Effector memory CD4-positive, alpha-beta T cell (primary cell): ENCODE data around the gene GALR3.

ENCODE experiments used
- DNase-seq, 3 donors: peaks; one replicate each; pipeline ENCODE4 v3.0.0-alpha.2; 2020
- H3K27ac ChIP-seq: 2 replicates; pipeline ENCODE4 v1.7.0; 2013; ENCODE audit warnings: mild to moderate bottlenecking, low read length, moderate library complexity; ENCODE audit not compliant: insufficient read depth, poor library complexity, severe bottlenecking
- H3K27me3 ChIP-seq: replicated peaks from 2 replicates; pipeline ENCODE4 v1.7.0; 2013; ENCODE audit warnings: mild to moderate bottlenecking, low read length; ENCODE audit not compliant: insufficient read depth, control insufficient read depth, poor library complexity, severe bottlenecking
- H3K36me3 ChIP-seq: 2 replicates; pipeline ENCODE4 v1.7.0; 2013; ENCODE audit warnings: mild to moderate bottlenecking, low read length, moderate library complexity; ENCODE audit not compliant: control insufficient read depth, insufficient read depth
- H3K4me1 ChIP-seq: 2 replicates; pipeline ENCODE4 v1.7.0; 2013; ENCODE audit warnings: low read length, mild to moderate bottlenecking; ENCODE audit not compliant: control insufficient read depth, insufficient read depth, poor library complexity, severe bottlenecking
- H3K4me3 ChIP-seq: 2 replicates; pipeline ENCODE4 v1.7.0; 2013; ENCODE audit warnings: low read length, low read depth, mild to moderate bottlenecking; ENCODE audit not compliant: insufficient read depth, poor library complexity, severe bottlenecking
- H3K9me3 ChIP-seq: 2 replicates; pipeline ENCODE4 v1.7.0; 2013; ENCODE audit warnings: mild to moderate bottlenecking, low read length, moderate library complexity; ENCODE audit not compliant: control insufficient read depth
- total RNA-seq, 3 donors: gene quantifications; one replicate each; lab custom pipeline; 2026; lab: John Stamatoyannopoulos, UW

The GALR3 gene, protein sequence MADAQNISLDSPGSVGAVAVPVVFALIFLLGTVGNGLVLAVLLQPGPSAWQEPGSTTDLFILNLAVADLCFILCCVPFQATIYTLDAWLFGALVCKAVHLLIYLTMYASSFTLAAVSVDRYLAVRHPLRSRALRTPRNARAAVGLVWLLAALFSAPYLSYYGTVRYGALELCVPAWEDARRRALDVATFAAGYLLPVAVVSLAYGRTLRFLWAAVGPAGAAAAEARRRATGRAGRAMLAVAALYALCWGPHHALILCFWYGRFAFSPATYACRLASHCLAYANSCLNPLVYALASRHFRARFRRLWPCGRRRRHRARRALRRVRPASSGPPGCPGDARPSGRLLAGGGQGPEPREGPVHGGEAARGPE
- total RNA-seq = 0 reads per million in 3 donors

DNA sequence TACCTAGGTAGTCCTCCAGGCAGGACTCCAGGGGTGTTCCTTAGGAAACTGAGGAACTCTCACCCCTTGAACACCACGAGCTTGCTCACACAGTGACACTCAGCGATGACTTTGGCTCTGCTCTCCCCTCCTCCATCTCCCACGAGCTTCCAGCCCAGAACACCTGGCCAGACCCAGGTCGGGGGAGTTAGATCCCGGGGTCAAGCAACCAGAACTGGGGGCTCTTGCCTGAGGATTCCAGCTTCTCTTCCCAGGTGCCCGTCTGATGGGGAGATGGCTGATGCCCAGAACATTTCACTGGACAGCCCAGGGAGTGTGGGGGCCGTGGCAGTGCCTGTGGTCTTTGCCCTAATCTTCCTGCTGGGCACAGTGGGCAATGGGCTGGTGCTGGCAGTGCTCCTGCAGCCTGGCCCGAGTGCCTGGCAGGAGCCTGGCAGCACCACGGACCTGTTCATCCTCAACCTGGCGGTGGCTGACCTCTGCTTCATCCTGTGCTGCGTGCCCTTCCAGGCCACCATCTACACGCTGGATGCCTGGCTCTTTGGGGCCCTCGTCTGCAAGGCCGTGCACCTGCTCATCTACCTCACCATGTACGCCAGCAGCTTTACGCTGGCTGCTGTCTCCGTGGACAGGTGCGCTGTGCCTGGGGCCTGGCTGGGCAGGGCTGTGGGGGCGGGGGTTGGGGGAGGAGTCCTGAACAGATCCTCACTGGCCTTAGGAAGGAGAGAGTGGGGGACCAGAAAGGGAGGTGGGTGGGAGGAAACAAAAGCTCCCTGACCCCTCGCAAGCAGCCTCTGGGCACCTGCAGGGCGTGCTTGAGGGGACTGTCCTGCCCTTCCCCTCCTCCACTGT, at the start of gene GALR3:
GALR3 (plus strand) TSS at position 249 of the 852 bp plus-strand sequence; CDS start at position 274, 25 bp downstream.
- peaks cover 8% of the 10 kb centered on the region for H3K4me1 ChIP-seq
- H3K36me3 ChIP-seq = no peaks in the 10 kb centered on the region
- H3K9me3 ChIP-seq = no peaks in the 10 kb centered on the region
- H3K27ac ChIP-seq = no peak within 1 kb of the TSS
- DNase-seq = no peak
- H3K4me3 ChIP-seq = no peak within 1 kb of the TSS
- no peaks in the 10 kb centered on the region for H3K27me3 ChIP-seq

DNA sequence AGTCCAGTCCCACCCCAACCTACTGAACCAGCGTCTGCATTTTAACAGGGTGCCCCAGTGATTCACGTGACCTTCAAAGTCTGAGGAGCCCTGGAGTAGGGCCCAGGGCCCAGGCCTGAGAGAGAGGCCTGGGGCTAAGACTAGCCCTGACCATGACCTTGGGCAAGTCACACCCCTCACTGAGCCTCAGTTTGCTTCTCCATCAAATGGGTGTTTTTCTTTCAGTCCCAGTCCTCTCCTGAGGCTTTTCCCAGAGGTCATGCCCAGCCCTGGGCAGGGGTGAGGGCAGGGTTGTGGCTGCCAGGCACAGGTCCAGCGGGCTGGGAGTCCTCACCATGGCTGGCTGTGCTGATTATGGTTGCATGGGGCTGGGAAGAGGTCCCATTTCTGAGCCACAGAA, 48.5 kb upstream of the GALR3 start:
- Histone ChIP-seq H3K4me1 (no peaks in the 10 kb centered on the region), H3K9me3 (no peaks in the 10 kb centered on the region), H3K27me3 (no peaks in the 10 kb centered on the region), H3K4me3 (no peak overlapping the region), H3K27ac (no peak overlapping the region), H3K36me3 (peaks cover 15% of the 10 kb centered on the region)
- no peak for DNase-seq

DNA sequence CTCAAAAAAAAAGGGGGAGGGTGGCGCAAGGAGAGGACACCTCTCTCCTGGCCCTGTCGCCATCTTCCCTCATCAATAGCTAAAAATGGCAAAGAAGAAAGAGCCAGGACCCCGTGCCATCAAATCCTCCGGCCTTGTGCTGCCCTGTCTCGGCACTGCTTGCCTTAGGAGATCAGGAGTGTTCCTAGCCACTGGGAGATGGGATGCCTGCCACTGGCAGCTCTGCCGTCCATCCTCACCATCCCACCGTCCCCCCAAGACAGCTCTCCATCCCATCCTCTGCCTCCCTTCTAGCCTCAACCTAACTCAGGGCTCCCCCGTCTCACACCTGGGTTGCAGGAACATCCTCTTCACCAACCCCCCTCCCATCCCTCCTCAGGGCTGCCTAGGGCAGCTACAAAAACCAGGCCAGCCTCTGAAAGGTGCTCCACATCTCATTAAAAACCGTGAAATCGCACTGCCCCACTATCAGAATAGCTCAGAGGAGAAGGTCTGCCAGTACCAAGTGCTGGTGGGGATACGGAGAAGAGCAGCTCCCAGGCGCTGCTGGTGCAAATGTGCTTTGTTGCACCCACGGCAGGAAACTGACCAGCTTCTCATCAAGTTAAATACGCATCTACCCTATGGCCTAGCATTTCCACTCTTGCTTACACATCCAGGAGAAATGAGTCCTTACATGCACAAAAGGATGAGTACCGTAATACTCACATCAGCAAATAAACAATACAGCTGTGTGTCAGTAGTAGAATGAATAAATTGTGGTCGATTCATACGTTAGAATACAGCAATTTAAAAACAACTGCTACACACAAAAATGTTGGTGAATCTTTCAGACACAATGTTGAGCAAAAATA, 47.2 kb upstream of the GALR3 start:
- DNase-seq = no peak
- peaks cover 15% of the 10 kb centered on the region for H3K36me3 ChIP-seq
- no peak overlapping the region for H3K27ac ChIP-seq
- no peaks in the 10 kb centered on the region for H3K4me1 ChIP-seq
- no peaks in the 10 kb centered on the region for H3K9me3 ChIP-seq
- no peaks in the 10 kb centered on the region for H3K27me3 ChIP-seq
- H3K4me3 ChIP-seq = no peak overlapping the region

DNA sequence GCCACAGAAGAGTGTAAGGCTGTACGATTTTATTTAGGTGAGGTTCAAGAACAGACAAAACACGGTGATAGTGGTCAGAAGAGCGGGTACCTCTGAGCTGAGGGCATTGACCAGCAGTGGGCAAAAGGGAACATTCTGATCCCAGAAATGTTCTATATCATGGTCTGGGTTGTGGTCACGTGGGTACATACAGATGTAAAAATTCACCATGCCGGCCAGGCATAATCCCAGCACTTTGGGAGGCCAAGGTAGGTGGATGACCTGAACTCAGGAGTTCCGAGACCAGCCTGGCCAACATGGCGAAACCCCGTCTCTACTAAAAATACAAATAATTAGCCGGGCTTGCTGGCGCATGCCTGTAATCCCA, 46.6 kb upstream of the GALR3 start:
- no peak for DNase-seq
- Histone ChIP-seq H3K27ac (no peak overlapping the region), H3K4me3 (no peak overlapping the region), H3K9me3 (no peaks in the 10 kb centered on the region), H3K4me1 (no peaks in the 10 kb centered on the region), H3K27me3 (no peaks in the 10 kb centered on the region), H3K36me3 (peaks cover 10% of the 10 kb centered on the region)

DNA sequence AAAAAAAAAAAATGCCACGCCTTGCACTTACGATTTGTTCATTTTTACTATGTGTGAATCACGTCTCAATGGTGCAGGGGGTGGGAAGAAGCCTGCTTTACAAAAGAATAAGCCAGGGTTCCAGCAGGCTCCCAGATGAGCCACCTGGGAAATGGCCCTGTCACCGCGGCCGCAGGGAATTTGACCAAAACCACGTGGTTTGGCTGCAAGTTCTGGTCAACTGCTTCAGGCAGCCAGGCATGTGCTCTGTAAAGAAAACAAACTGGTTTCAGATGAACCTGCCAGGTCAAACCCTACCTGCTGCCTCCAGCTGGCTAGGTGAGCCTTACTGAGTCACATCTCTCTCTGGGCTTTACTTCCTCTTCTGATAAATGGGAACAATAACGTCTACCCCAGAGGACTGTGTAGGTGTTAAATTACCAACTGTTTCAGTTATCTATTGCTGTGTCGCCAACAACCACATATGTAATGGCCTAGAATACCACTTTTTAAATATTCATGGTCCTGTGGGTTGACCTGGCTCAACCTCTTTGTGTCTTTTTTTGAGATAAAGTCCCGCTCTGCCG, 46.0 kb upstream of the GALR3 start:
- H3K27ac ChIP-seq = no peak overlapping the region
- no peaks in the 10 kb centered on the region for H3K9me3 ChIP-seq
- H3K36me3 ChIP-seq = peaks cover 8% of the 10 kb centered on the region
- DNase-seq = no peak
- H3K27me3 ChIP-seq = no peaks in the 10 kb centered on the region
- no peak overlapping the region for H3K4me3 ChIP-seq
- no peaks in the 10 kb centered on the region for H3K4me1 ChIP-seq

DNA sequence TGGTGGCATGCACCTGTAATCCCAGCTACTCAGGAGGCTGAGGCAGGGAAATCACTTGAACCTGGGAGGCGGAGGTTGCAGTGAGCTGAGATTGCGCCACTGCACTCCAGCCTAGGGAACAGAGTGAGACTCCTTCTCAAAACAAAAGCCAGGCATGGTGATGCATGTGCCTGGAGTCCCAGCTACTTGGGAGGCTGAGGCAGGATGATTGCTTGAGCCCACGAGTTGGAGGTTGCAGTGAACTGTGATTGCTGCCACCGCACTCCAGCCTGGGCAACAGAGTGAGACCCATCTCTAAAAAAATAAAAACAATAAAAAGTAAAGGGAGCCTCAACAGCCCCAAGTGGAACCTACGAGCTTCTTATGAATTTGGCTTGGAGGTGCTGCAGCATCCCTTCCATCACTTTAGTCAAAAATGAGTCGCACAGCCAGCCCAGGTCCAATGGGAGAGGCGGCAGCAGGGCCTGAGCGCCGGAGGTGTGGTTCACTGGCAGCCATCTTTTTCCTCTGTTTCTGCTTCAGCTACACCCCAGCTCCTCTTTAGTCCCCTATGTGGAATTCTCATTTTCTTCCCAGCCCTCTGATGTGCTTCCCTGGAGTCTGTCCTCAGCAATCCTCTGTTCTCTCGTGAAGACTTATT, 44.7 kb upstream of the GALR3 start:
- no peaks in the 10 kb centered on the region for H3K4me1 ChIP-seq
- H3K9me3 ChIP-seq = no peaks in the 10 kb centered on the region
- no peak overlapping the region for H3K27ac ChIP-seq
- no peaks in the 10 kb centered on the region for H3K36me3 ChIP-seq
- H3K27me3 ChIP-seq = no peaks in the 10 kb centered on the region
- no peak for DNase-seq
- no peak overlapping the region for H3K4me3 ChIP-seq

DNA sequence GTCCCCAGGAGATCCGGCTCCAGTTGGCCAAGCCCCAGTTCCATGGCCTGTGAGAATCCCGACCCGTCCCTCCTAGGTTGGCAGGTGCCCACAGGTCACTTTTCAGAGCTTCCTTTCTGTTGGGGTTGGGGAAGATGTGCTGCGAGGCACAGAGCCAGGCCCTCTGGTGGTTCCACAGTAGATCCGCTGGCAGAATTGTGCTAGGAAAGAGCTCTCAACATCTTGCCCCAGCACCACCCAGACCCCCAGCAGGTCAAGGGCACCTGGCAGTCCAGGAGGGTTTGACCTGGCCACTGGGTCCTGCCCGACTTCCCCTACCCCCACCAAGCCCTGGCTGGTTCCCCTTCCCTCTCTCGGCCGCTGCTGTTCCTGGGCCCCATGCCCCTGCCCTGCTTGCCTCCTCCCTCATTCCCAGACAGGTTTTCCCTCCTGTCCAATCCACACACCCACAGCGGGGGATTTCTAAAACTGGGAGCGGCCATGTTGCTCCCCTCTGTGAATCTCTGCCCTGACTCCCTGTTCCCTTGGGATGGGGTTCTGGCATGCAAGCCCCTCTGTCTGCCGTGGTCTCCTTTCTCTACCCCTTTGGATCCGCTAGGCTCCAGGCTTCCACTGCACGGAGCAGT, 41.6 kb upstream of the GALR3 start:
- Histone ChIP-seq H3K4me1 (no peaks in the 10 kb centered on the region), H3K36me3 (no peaks in the 10 kb centered on the region), H3K9me3 (no peaks in the 10 kb centered on the region), H3K4me3 (no peak overlapping the region), H3K27me3 (no peaks in the 10 kb centered on the region), H3K27ac (no peak overlapping the region)
- no peak for DNase-seq

DNA sequence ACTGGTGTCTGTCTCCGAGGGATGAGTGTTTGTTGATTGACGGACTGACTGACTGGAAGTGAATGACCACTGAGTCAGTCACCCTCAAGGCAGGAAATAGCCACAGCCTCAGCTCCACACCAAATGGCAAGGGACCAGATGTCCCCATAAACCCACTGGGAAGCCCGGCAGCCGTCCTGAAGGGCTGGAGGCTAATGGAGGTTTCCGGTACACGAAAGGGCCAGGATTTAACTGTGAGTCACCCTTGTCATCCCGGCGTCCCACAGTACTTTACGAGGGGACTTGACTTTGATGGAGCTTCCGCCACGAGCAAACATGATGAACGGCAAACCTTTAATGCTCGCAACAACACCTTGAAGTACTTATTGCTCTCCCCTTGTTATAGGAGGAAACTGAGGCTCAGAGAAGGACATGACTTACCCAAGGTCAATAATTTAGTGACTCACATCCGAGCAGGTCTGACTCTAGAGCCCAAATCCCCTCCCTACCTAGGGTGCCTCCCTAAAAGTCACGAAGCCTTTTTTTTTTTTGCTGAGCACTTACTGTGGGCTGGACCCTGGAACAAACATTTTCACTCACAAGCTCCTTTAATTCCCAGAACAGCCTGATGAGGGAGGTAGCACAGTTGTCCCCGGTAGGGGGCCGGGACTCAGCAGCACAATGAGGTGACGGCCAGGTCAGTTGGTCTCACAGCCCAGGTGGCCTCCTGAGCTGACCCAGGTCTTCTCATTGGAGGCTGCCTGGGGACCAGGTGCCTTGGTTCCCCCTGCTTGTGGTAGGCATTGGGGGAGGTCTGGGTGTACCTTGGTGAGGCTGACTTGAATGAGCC, 40.6 kb upstream of the GALR3 start:
- DNase-seq = no peak
- Histone ChIP-seq H3K27me3 (no peaks in the 10 kb centered on the region), H3K4me3 (no peak overlapping the region), H3K4me1 (no peaks in the 10 kb centered on the region), H3K36me3 (no peaks in the 10 kb centered on the region), H3K9me3 (no peaks in the 10 kb centered on the region), H3K27ac (no peak overlapping the region)
